ENCODE measurements around the gene CST9L. TPM values are rescaled to one million over a fixed set of nuclear protein-coding genes. Genes with fewer than 3 reads are reported as not detected.

The CST9L gene
- total and polyA plus RNA-seq, 2 donors from 2014 or later, result not detected

DNA sequence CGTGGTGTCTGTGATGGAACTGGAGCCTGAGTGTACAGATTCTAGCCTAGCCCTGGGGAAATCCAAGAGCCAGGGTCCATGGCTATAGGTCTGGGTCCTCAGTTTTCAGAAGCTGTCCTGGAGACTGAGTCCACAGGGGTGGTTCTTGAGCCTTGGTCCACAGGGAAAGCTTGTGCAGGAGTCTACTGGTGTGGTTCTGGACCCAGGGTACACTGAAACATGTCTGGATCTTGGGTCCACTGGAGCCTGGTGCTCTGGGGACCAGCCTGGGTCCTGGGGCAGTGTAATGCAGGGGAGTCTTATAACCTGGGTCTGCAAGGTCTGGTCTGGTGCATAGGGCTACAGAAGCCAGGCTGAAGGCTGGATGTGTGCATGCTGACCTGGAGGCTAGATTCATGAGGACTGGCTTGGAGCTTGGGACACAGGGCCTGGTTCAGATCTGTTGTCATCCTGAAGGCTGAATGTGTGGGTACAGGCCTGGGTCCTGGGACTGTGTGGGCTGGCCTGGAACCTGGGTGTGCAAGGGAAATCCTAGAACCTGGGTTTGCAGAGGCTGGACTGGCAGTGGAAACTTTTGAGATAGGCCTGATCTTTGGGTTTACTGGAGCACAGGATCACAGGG, 5.5 kb downstream of the CST9L start:
- Histone ChIP-seq H3K36me3 (ENCODE audit: control insufficient read depth in 2 of 3, insufficient read depth in 3 of 3, low read length in 3 of 3) (no peaks in the 10 kb centered on the region), H3K4me1 (ENCODE audit: control insufficient read depth in 2 of 3, insufficient read depth in 2 of 3, low read depth in 1 of 3, low read length in 3 of 3) (no peaks in the 10 kb centered on the region), H3K27ac (ENCODE audit: low read depth in 2 of 2, low read length in 2 of 2) (no peak overlapping the region), H3K9me3 (ENCODE audit: control insufficient read depth in 2 of 3, insufficient read depth in 1 of 3, low read length in 3 of 3) (peaks cover 0 to 19% (median 5%) of the 10 kb centered on the region in 3 donors), H3K27me3 (ENCODE audit: control insufficient read depth, insufficient read depth, low read length) (no peaks in the 10 kb centered on the region), H3K4me3 (ENCODE audit: low read length in 3 of 3) (no peak overlapping the region), H3K9ac (ENCODE audit: low read length in 3 of 3) (no peak overlapping the region)
- DNase-seq (no peak), FAIRE-seq (no peak)
- TF ChIP-seq, protein P1, sequence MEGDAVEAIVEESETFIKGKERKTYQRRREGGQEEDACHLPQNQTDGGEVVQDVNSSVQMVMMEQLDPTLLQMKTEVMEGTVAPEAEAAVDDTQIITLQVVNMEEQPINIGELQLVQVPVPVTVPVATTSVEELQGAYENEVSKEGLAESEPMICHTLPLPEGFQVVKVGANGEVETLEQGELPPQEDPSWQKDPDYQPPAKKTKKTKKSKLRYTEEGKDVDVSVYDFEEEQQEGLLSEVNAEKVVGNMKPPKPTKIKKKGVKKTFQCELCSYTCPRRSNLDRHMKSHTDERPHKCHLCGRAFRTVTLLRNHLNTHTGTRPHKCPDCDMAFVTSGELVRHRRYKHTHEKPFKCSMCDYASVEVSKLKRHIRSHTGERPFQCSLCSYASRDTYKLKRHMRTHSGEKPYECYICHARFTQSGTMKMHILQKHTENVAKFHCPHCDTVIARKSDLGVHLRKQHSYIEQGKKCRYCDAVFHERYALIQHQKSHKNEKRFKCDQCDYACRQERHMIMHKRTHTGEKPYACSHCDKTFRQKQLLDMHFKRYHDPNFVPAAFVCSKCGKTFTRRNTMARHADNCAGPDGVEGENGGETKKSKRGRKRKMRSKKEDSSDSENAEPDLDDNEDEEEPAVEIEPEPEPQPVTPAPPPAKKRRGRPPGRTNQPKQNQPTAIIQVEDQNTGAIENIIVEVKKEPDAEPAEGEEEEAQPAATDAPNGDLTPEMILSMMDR (IDR thresholded peaks at IDR 0.05; ENCODE audit: borderline replicate concordance, extremely low read depth, insufficient read depth), result no peak
- intact Hi-C loops (cut with DNase I), result no loop called here

DNA sequence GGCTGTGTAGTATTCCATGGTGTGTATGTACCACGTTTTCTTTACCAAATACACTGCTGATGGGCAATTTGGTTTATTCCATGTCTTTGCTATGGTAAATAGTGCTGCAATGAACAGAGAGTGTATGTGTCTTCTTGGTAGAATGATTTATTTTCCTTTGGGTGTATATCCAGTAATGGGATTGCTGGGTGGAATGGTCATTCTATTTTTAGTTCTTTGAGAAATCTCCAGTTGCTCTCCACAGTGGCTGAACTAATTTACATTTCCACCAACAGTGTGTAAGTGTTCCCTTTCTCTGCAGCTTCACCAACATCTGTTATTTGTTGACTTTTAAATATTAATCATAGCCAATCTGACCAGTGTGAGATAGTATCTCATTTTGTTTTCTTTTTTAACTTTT, 13.9 kb downstream of the CST9L start:
- H3K4me1 ChIP-seq (ENCODE audit: control insufficient read depth in 2 of 3, insufficient read depth in 2 of 3, low read depth in 1 of 3, low read length in 3 of 3), result no peaks in the 10 kb centered on the region
- peaks cover 0 to 8% (median 2%) of the 10 kb centered on the region in 3 donors for H3K9me3 ChIP-seq (ENCODE audit: control insufficient read depth in 2 of 3, insufficient read depth in 1 of 3, low read length in 3 of 3)
- DNase-seq (no peak), FAIRE-seq (no peak)
- no peaks in the 10 kb centered on the region for H3K36me3 ChIP-seq (ENCODE audit: control insufficient read depth in 2 of 3, insufficient read depth in 3 of 3, low read length in 3 of 3)
- H3K4me3 ChIP-seq (ENCODE audit: low read length in 3 of 3), result no peak overlapping the region
- TF ChIP-seq, protein P1 (IDR thresholded peaks at IDR 0.05; ENCODE audit: borderline replicate concordance, extremely low read depth, insufficient read depth), result no peak
- H3K27ac ChIP-seq (ENCODE audit: low read depth in 2 of 2, low read length in 2 of 2), result no peak overlapping the region
- no peak overlapping the region for H3K9ac ChIP-seq (ENCODE audit: low read length in 3 of 3)
- intact Hi-C loops (cut with DNase I), result no loop called here
- no peaks in the 10 kb centered on the region for H3K27me3 ChIP-seq (ENCODE audit: control insufficient read depth, insufficient read depth, low read length)

DNA sequence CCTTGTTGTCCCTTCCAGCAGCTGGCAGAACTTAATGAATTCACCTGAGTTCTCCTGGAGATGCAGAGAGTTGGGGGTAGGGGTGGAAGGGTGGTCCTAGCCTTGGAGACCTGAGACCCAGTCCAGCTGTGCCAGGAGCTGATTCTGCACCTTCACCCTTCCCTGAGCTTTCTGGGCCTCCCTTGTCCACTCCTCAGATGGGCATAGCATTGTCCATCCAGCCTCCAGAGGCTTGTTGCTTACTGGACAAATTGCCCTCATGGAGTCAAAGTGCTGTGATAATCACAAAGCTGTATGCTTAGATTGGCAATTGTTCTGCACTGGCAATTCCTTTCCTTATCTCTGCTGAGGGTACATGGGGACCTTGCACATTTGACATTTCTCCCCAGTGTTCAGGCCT, 16.5 kb downstream of the CST9L start:
- H3K9ac ChIP-seq (ENCODE audit: low read length in 3 of 3), result no peak overlapping the region
- no peaks in the 10 kb centered on the region for H3K9me3 ChIP-seq (ENCODE audit: control insufficient read depth in 2 of 3, insufficient read depth in 1 of 3, low read length in 3 of 3)
- H3K27me3 ChIP-seq (ENCODE audit: control insufficient read depth, insufficient read depth, low read length), result no peaks in the 10 kb centered on the region
- no peaks in the 10 kb centered on the region for H3K4me1 ChIP-seq (ENCODE audit: control insufficient read depth in 2 of 3, insufficient read depth in 2 of 3, low read depth in 1 of 3, low read length in 3 of 3)
- H3K4me3 ChIP-seq (ENCODE audit: low read length in 3 of 3), result no peak overlapping the region
- H3K27ac ChIP-seq (ENCODE audit: low read depth in 2 of 2, low read length in 2 of 2), result no peak overlapping the region
- TF ChIP-seq, protein P1 (IDR thresholded peaks at IDR 0.05; ENCODE audit: borderline replicate concordance, extremely low read depth, insufficient read depth), result no peak
- intact Hi-C loops (cut with DNase I), result no loop called here
- FAIRE-seq, result no peak
- no peaks in the 10 kb centered on the region for H3K36me3 ChIP-seq (ENCODE audit: control insufficient read depth in 2 of 3, insufficient read depth in 3 of 3, low read length in 3 of 3)
- no peak for DNase-seq

DNA sequence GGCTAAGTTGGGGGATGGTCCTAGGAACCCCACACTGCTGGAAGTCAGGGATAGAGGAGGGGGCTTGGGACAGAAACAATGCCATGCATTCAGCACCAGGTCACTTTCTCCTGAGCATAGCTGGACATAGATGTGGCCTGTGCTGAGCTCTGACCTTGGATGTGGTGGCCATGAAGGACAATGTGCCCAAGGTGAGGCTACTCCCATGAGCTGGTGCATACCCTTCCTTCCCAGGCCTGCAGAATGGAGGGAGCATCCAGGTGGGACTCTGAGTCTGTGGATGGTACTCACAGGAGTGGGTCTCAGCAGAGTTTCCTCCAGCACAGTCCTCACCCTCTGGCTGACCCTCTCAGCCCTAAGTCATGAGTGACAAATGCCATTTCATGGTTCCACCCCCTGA, 16.9 kb downstream of the CST9L start:
- intact Hi-C loops (cut with DNase I), result no loop called here
- TF ChIP-seq, protein P1 (IDR thresholded peaks at IDR 0.05; ENCODE audit: borderline replicate concordance, extremely low read depth, insufficient read depth), result no peak
- no peak overlapping the region for H3K4me3 ChIP-seq (ENCODE audit: low read length in 3 of 3)
- no peaks in the 10 kb centered on the region for H3K4me1 ChIP-seq (ENCODE audit: control insufficient read depth in 2 of 3, insufficient read depth in 2 of 3, low read depth in 1 of 3, low read length in 3 of 3)
- DNase-seq (no peak), FAIRE-seq (no peak)
- no peaks in the 10 kb centered on the region for H3K9me3 ChIP-seq (ENCODE audit: control insufficient read depth in 2 of 3, insufficient read depth in 1 of 3, low read length in 3 of 3)
- H3K27ac ChIP-seq (ENCODE audit: low read depth in 2 of 2, low read length in 2 of 2), result no peak overlapping the region
- H3K27me3 ChIP-seq (ENCODE audit: control insufficient read depth, insufficient read depth, low read length), result no peaks in the 10 kb centered on the region
- H3K36me3 ChIP-seq (ENCODE audit: control insufficient read depth in 2 of 3, insufficient read depth in 3 of 3, low read length in 3 of 3), result no peaks in the 10 kb centered on the region
- no peak overlapping the region for H3K9ac ChIP-seq (ENCODE audit: low read length in 3 of 3)
